Esophagus squamous epithelium (tissue), 4 donors: Measurements from ENCODE around the gene ZNF354B.

Source experiments
- POLR2A ChIP-seq, 4 donors: fragments of 450-650 bp; IDR thresholded peaks; one replicate each; pipeline ENCODE4 v1.6.1; 2017; ENCODE audit warnings: antibody characterized with exemption in 4 of 4, mild to moderate bottlenecking in 4 of 4, moderate library complexity in 3 of 4
- TF ChIP-seq, protein P1 (sequence below), 6 experiments: fragments of 450-650 bp in 4 of 6; fragments of 200-600 bp in 2 of 6; sonication (generic) in 2 of 6; IDR thresholded peaks; one replicate each; pipeline ENCODE4 v1.5.1; 2016 to 2019; ENCODE audit warnings: antibody characterized with exemption in 6 of 6, mild to moderate bottlenecking in 4 of 6, moderate library complexity in 4 of 6

DNA sequence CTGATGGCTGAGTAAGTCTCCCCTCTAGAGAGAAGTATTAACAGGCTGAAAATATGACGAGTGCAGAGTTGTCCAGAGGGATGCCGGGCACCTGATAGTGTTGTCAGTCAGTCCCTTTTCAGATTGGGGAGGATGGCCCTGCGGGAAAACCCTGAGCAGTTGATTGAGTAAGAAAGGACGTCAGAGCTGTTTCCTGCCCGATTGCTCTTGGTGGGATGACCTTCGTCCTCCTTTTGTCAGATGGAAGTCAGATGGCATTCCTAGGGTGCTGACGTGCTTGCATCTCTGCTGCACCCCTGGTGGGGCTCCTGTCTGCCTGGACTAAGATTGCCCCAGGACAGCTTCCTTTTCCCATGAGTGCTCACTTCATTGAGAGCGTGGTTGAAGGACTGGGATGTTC lies 9.8 kb downstream of the ZNF354B start:
- TF ChIP-seq, protein P1, sequence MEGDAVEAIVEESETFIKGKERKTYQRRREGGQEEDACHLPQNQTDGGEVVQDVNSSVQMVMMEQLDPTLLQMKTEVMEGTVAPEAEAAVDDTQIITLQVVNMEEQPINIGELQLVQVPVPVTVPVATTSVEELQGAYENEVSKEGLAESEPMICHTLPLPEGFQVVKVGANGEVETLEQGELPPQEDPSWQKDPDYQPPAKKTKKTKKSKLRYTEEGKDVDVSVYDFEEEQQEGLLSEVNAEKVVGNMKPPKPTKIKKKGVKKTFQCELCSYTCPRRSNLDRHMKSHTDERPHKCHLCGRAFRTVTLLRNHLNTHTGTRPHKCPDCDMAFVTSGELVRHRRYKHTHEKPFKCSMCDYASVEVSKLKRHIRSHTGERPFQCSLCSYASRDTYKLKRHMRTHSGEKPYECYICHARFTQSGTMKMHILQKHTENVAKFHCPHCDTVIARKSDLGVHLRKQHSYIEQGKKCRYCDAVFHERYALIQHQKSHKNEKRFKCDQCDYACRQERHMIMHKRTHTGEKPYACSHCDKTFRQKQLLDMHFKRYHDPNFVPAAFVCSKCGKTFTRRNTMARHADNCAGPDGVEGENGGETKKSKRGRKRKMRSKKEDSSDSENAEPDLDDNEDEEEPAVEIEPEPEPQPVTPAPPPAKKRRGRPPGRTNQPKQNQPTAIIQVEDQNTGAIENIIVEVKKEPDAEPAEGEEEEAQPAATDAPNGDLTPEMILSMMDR (IDR thresholded peaks at IDR 0.05) = no peak
- TF ChIP-seq POLR2A (IDR thresholded peaks at IDR 0.05) = no peak
